Endothelial cell of umbilical vein (primary cell): ENCODE data around the gene SV2A. TPM values are rescaled to one million over a fixed set of nuclear protein-coding genes. Genes with fewer than 3 reads are reported as not detected.

Experiments
- BruUV-seq: library from RNA; stranded (reverse); fragments of 400-500 nt; replicated peaks from 2 replicates; lab custom pipeline; 2021; lab: Mats Ljungman, UMichigan
- CTCF ChIA-PET: fragments of 300-600, 350-600 bp; sonication (Branson Sonifier 250); formaldehyde crosslinking; loops from one replicate; lab custom pipeline; 2021; ENCODE audit warnings: antibody characterized with exemption, inconsistent platforms; lab: Charles Lee
- POLR2A ChIA-PET: fragments of 300-600, 350-600 bp; sonication (Branson Sonifier 250); formaldehyde crosslinking; loops from one replicate; lab custom pipeline; 2021; ENCODE audit warnings: antibody characterized with exemption, inconsistent platforms; lab: Charles Lee
- DNase-seq: peaks from one replicate; pipeline ENCODE4 v3.0.0-alpha.2; 2011; ENCODE audit warnings: low read depth, low spot score
- FAIRE-seq: peaks from 2 replicates; lab custom pipeline; 2011; peaks lifted over from hg19 to GRCh38; lab: Jason Lieb, UNC
- H2AFZ ChIP-seq: 2 replicates; pipeline ENCODE4 v1.6.0; 2012; ENCODE audit warnings: low read depth, low read length, control low read depth, inconsistent platforms
- H3K27ac ChIP-seq: 2 replicates; pipeline ENCODE4 v1.5.1; 2011; ENCODE audit warnings: low read depth, mild to moderate bottlenecking, control low read depth, low read length, moderate library complexity; ENCODE audit not compliant: insufficient read depth
- H3K27me3 ChIP-seq, 2 experiments: 2 replicates each; pipeline versions ENCODE4 v1.6.0 to v1.6.1; 2011; ENCODE audit warnings: low read length in 2 of 2, mixed read lengths in 1 of 2; ENCODE audit not compliant: control insufficient read depth in 2 of 2, insufficient read depth in 2 of 2
- H3K36me3 ChIP-seq, 2 experiments: 2 replicates in 1 of 2; 3 replicates in 1 of 2; pipeline ENCODE4 v1.5.1; 2011; ENCODE audit warnings: low read length in 2 of 2, mild to moderate bottlenecking in 1 of 2, moderate library complexity in 1 of 2; ENCODE audit not compliant: control insufficient read depth in 2 of 2, insufficient read depth in 2 of 2; ENCODE audit errors: extremely low read depth in 1 of 2
- H3K4me1 ChIP-seq: 3 replicates; pipeline ENCODE4 v1.5.1; 2011; ENCODE audit warnings: mild to moderate bottlenecking, low read length; ENCODE audit not compliant: control insufficient read depth, insufficient read depth; ENCODE audit errors: extremely low read depth
- H3K4me2 ChIP-seq: 2 replicates; pipeline ENCODE4 v1.6.1; 2011; ENCODE audit warnings: low read length, control low read depth, mixed read lengths; ENCODE audit not compliant: insufficient read depth
- H3K4me3 ChIP-seq, 3 experiments: fragments of 200-600 bp in 1 of 3; sonication (generic), shearing (Covaris generic) in 1 of 3; replicated peaks in 1 of 3; 2 replicates each; pipeline ENCODE4 v1.5.1; 2011 to 2016; ENCODE audit warnings: control low read depth in 3 of 3, low read length in 3 of 3, mild to moderate bottlenecking in 2 of 3, inconsistent platforms in 1 of 3, low read depth in 1 of 3, moderate library complexity in 1 of 3; ENCODE audit not compliant: insufficient read depth in 1 of 3
- H3K79me2 ChIP-seq: 2 replicates; pipeline ENCODE4 v1.6.0; 2012; ENCODE audit warnings: low read length, inconsistent platforms; ENCODE audit not compliant: control insufficient read depth, insufficient read depth
- H3K9ac ChIP-seq: replicated peaks from 2 replicates; pipeline ENCODE3; 2011; ENCODE audit warnings: low read length, control low read depth; ENCODE audit not compliant: insufficient read depth; ENCODE audit errors: extremely low read depth
- H3K9me1 ChIP-seq: replicated peaks from 3 replicates; pipeline ENCODE4 v1.6.0; 2011; ENCODE audit warnings: mild to moderate bottlenecking, low read length; ENCODE audit not compliant: control insufficient read depth, insufficient read depth; ENCODE audit errors: extremely low read depth
- H3K9me3 ChIP-seq: replicated peaks from 2 replicates; pipeline ENCODE4 v1.5.1; 2012; ENCODE audit warnings: low read length, inconsistent platforms; ENCODE audit not compliant: control insufficient read depth, insufficient read depth
- H4K20me1 ChIP-seq: replicated peaks from 2 replicates; pipeline ENCODE3; 2011; ENCODE audit warnings: mild to moderate bottlenecking, low read length; ENCODE audit not compliant: control insufficient read depth, insufficient read depth; ENCODE audit errors: extremely low read depth
- EZH2 ChIP-seq: IDR thresholded peaks from 2 replicates; pipeline ENCODE4 v1.6.1; 2012; ENCODE audit warnings: borderline replicate concordance, low read depth, mild to moderate bottlenecking, moderate library complexity, low read length, inconsistent platforms; ENCODE audit not compliant: severe bottlenecking
- FOS ChIP-seq: IDR thresholded peaks from 2 replicates; pipeline ENCODE4 v1.6.1; 2011; ENCODE audit warnings: mild to moderate bottlenecking, low read length, moderate library complexity, borderline replicate concordance; ENCODE audit not compliant: insufficient read depth
- JUN ChIP-seq: IDR thresholded peaks from 2 replicates; pipeline ENCODE4 v1.6.1; 2011; ENCODE audit warnings: borderline replicate concordance, low read depth; ENCODE audit not compliant: insufficient read length, insufficient read depth
- dilution Hi-C: fragments of 300-500 bp; cut with MboI; formaldehyde crosslinking; loops from one replicate; pipeline ENCODE4 v1.15.0; 2019; ENCODE audit warnings: low sequenced_read_pairs; ENCODE audit not compliant: extremely low pct_ligation_motif_present
- intact Hi-C: fragments of 100-400 bp; cut with micrococcal nuclease; formaldehyde crosslinking; loops from one replicate; pipeline ENCODE4 v1.10.0; 2022
- polyA plus RNA-seq, 4 experiments: library from polyadenylated mRNA; depleted of rRNA in 3 of 4; stranded (reverse) in 3 of 4; unstranded in 1 of 4; fragments of >200 nt; gene quantifications; 2 replicates each; pipeline versions ENCODE4 v1.2.1 to v1.2.3, GENCODE V29; 2011 to 2012; ENCODE audit warnings: missing spikeins in 1 of 4
- total RNA-seq: library from RNA; stranded (reverse); gene quantifications from 2 replicates; pipeline ENCODE4 v1.2.3, GENCODE V29; 2021
- TF ChIP-seq, protein P1 (sequence below), 2 donors: IDR thresholded peaks; 1 replicate in 1 of 2; 2 replicates in 1 of 2; pipeline ENCODE4 v1.5.1; 2011; ENCODE audit warnings: low read length in 2 of 2, mild to moderate bottlenecking in 2 of 2, moderate library complexity in 2 of 2, control low read depth in 1 of 2, inconsistent platforms in 1 of 2, low read depth in 1 of 2; ENCODE audit not compliant: insufficient read depth in 1 of 2; ENCODE audit errors: extremely low read depth in 1 of 2
- TF ChIP-seq, protein P2 (sequence below): IDR thresholded peaks from 2 replicates; pipeline ENCODE4 v1.6.1; 2011; ENCODE audit not compliant: insufficient read depth, insufficient read length

SV2A gene
- total and polyA plus RNA-seq, 2 donors (not counting 3 experiments of a cell fraction or from before 2014, with no cell fraction given) = 2.9 to 5.4 TPM

DNA sequence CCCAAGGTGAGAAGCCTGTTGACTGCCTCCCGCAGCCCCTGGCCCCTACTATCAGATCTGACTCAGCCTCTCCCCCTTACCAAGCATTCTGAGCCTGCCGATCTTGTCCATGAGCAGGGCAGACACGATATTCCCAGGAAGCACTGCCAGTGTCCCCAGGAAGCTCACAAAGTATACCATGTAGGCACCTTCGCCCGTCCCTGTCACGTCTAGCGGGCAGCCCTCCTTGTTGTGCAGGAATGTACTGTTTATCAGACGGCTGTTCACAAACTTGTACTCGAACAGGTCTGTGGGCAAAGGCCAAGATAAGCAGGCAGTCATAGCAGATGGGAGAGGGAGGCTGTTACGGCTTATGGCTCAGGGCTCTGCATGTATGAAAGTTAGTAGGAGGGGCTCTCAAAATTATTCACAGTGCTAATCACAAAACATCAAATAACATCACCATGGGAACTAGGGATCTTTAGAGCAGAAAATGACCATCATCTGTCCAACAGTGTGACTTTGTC is 11.0 kb downstream of the SV2A start:
- Histone ChIP-seq H3K4me2 (no peak overlapping the region), H3K9me1 (no peaks in the 10 kb centered on the region), H3K9me3 (no peaks in the 10 kb centered on the region), H3K4me1 (no peaks in the 10 kb centered on the region), H3K27me3 (peaks cover 0 to 7% of the 10 kb centered on the region in 2 experiments), H3K36me3 (no peaks in the 10 kb centered on the region), H3K79me2 (no peaks in the 10 kb centered on the region), H2AFZ (no peak overlapping the region), H3K4me3 (no peak overlapping the region), H3K27ac (no peak overlapping the region), H4K20me1 (no peaks in the 10 kb centered on the region), H3K9ac (no peak overlapping the region)
- intact Hi-C loops (no loop called here), dilution Hi-C loops (no loop called here)
- ChIA-PET CTCF (interaction anchor here (0.9 kb wide), 1 partner anchor 144 kb away, joined by 6 read pairs; no protein-coding TSS in a partner anchor), POLR2A (no interaction called here)
- TF ChIP-seq, protein P1, sequence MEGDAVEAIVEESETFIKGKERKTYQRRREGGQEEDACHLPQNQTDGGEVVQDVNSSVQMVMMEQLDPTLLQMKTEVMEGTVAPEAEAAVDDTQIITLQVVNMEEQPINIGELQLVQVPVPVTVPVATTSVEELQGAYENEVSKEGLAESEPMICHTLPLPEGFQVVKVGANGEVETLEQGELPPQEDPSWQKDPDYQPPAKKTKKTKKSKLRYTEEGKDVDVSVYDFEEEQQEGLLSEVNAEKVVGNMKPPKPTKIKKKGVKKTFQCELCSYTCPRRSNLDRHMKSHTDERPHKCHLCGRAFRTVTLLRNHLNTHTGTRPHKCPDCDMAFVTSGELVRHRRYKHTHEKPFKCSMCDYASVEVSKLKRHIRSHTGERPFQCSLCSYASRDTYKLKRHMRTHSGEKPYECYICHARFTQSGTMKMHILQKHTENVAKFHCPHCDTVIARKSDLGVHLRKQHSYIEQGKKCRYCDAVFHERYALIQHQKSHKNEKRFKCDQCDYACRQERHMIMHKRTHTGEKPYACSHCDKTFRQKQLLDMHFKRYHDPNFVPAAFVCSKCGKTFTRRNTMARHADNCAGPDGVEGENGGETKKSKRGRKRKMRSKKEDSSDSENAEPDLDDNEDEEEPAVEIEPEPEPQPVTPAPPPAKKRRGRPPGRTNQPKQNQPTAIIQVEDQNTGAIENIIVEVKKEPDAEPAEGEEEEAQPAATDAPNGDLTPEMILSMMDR (IDR thresholded peaks at IDR 0.05; ENCODE audit: extremely low read depth in 1 of 2, insufficient read depth in 1 of 2, low read depth in 1 of 2, low read length in 2 of 2) = no peak
- TF ChIP-seq EZH2 (no peak), JUN (no peak), FOS (no peak)
- TF ChIP-seq, protein P2, sequence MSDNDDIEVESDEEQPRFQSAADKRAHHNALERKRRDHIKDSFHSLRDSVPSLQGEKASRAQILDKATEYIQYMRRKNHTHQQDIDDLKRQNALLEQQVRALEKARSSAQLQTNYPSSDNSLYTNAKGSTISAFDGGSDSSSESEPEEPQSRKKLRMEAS = no peak
- no TSS peak for BruUV-seq
- DNase-seq = no peak
- no peak for FAIRE-seq
